NB4 (cell line): ENCODE measurements around the gene PDILT.

Experiments
- DNase-seq: peaks from one replicate; pipeline ENCODE4 v3.0.0; 2010; ENCODE audit warnings: low read depth
- H3K4me3 ChIP-seq: one replicate; pipeline ENCODE4 v1.5.1; 2011; ENCODE audit warnings: mild to moderate bottlenecking, low read depth, low read length, moderate library complexity
- CTCF ChIP-seq: IDR thresholded peaks from one replicate; pipeline ENCODE4 v1.5.1; 2012; ENCODE audit warnings: low read depth, low read length
- MAX ChIP-seq: IDR thresholded peaks from 2 replicates; pipeline ENCODE4 v1.6.1; 2011; ENCODE audit warnings: low read depth, low read length
- MYC ChIP-seq: IDR thresholded peaks from 2 replicates; pipeline ENCODE4 v1.6.1; 2011; ENCODE audit warnings: low read depth, low read length
- POLR2A ChIP-seq: IDR thresholded peaks from 2 replicates; pipeline ENCODE4 v1.6.1; 2011; ENCODE audit warnings: mild to moderate bottlenecking; ENCODE audit not compliant: insufficient read length; ENCODE audit errors: extremely low read depth

Gene PDILT

GRCh38 chr16:20320178-20320577 lies 84.4 kb downstream of the PDILT start:
- no peak for TF ChIP-seq MAX
- no peak for TF ChIP-seq POLR2A
- no peak for TF ChIP-seq CTCF
- H3K4me3 ChIP-seq: no peak overlapping the region
- DNase-seq: no peak

GRCh38 chr16:20319406-20319805 lies 85.1 kb downstream of the PDILT start:
- no peak for DNase-seq
- no peak overlapping the region for H3K4me3 ChIP-seq
- TF ChIP-seq CTCF: no peak
- TF ChIP-seq MYC: no peak
- TF ChIP-seq MAX: no peak
- TF ChIP-seq POLR2A: no peak

GRCh38 chr16:20318437-20318836 lies 86.1 kb downstream of the PDILT start:
- TF ChIP-seq MAX (no peak), MYC (no peak), CTCF (no peak), POLR2A (no peak)

GRCh38 chr16:20318006-20318405 lies 86.5 kb downstream of the PDILT start:
- TF ChIP-seq MAX (no peak), CTCF (no peak), POLR2A (no peak), MYC (no peak)
- DNase-seq: no peak
- H3K4me3 ChIP-seq: no peak overlapping the region

More at GRCh38 chr16:20318437-20318836, 86.1 kb downstream of the PDILT start:
- no peak overlapping the region for H3K4me3 ChIP-seq
- DNase-seq: no peak

GRCh38 chr16:20317117-20317516 lies 87.4 kb downstream of the PDILT start:
- TF ChIP-seq CTCF: no peak
- no peak for TF ChIP-seq MAX
- TF ChIP-seq MYC: no peak
- no peak for DNase-seq
- H3K4me3 ChIP-seq: no peak overlapping the region

- H3K4me3 ChIP-seq: no peak overlapping the region
- DNase-seq: no peak
- TF ChIP-seq MAX (no peak), MYC (no peak), CTCF (no peak), POLR2A (no peak)
Measured at GRCh38 chr16:20316715-20317114, 87.8 kb downstream of the PDILT start.
